Keratinocyte (primary cell): ENCODE data around the gene ECI2. TPM values are rescaled to one million over a fixed set of nuclear protein-coding genes. Genes with fewer than 3 reads are reported as not detected.

Experiments
- DNase-seq: peaks from one replicate; pipeline ENCODE4 v3.0.0-alpha.2; 2011; ENCODE audit warnings: low read depth, missing footprints, low spot score
- FAIRE-seq: peaks from 2 replicates; lab custom pipeline; 2011; peaks lifted over from hg19 to GRCh38; lab: Jason Lieb, UNC
- H2AFZ ChIP-seq: 2 replicates; pipeline ENCODE4 v1.6.0; 2012; ENCODE audit warnings: low read length, control low read depth, inconsistent platforms; ENCODE audit not compliant: control insufficient read depth
- H3K27ac ChIP-seq: 2 replicates; pipeline ENCODE4 v1.5.1; 2011; ENCODE audit warnings: low read length; ENCODE audit not compliant: control insufficient read depth, insufficient read depth
- H3K27me3 ChIP-seq: 3 replicates; pipeline ENCODE4 v1.6.0; 2011; ENCODE audit warnings: low read length; ENCODE audit not compliant: control insufficient read depth, insufficient read depth; ENCODE audit errors: extremely low read depth
- H3K36me3 ChIP-seq, 2 experiments: 2 replicates in 1 of 2; 3 replicates in 1 of 2; pipeline ENCODE4 v1.5.1; 2011; ENCODE audit warnings: low read length in 2 of 2, mild to moderate bottlenecking in 1 of 2; ENCODE audit not compliant: control insufficient read depth in 2 of 2, insufficient read depth in 2 of 2; ENCODE audit errors: extremely low read depth in 1 of 2
- H3K4me1 ChIP-seq: 3 replicates; pipeline ENCODE4 v1.5.1; 2011; ENCODE audit warnings: low read length; ENCODE audit not compliant: control insufficient read depth, insufficient read depth; ENCODE audit errors: extremely low read depth
- H3K4me2 ChIP-seq: 3 replicates; pipeline ENCODE4 v1.6.0; 2011; ENCODE audit warnings: low read depth, low read length; ENCODE audit not compliant: control insufficient read depth, insufficient read depth; ENCODE audit errors: extremely low read depth
- H3K4me3 ChIP-seq, 3 experiments: fragments of 200-600 bp in 1 of 3; sonication (generic) in 1 of 3; 2 replicates in 2 of 3; 3 replicates in 1 of 3; pipeline ENCODE4 v1.5.1; 2011 to 2016; ENCODE audit warnings: low read length in 3 of 3, mild to moderate bottlenecking in 3 of 3, control low read depth in 2 of 3, inconsistent platforms in 1 of 3, low read depth in 1 of 3, mixed read lengths in 1 of 3, mixed run types in 1 of 3, moderate library complexity in 1 of 3; ENCODE audit not compliant: control insufficient read depth in 2 of 3, insufficient read depth in 2 of 3; ENCODE audit errors: extremely low read depth in 1 of 3
- H3K79me2 ChIP-seq: 2 replicates; pipeline ENCODE4 v1.6.0; 2012; ENCODE audit warnings: low read length; ENCODE audit not compliant: control insufficient read depth, insufficient read depth
- H3K9ac ChIP-seq: 3 replicates; pipeline ENCODE4 v1.6.0; 2011; ENCODE audit warnings: low read length; ENCODE audit not compliant: control insufficient read depth, insufficient read depth; ENCODE audit errors: extremely low read depth
- H3K9me1 ChIP-seq: 3 replicates; pipeline ENCODE4 v1.6.0; 2011; ENCODE audit warnings: low read length; ENCODE audit not compliant: control insufficient read depth, insufficient read depth; ENCODE audit errors: extremely low read depth
- H3K9me3 ChIP-seq: 2 replicates; pipeline ENCODE4 v1.5.1; 2012; ENCODE audit warnings: low read depth, low read length; ENCODE audit not compliant: control insufficient read depth
- H4K20me1 ChIP-seq: 3 replicates; pipeline ENCODE4 v1.6.0; 2011; ENCODE audit warnings: low read length; ENCODE audit not compliant: control insufficient read depth, insufficient read depth; ENCODE audit errors: extremely low read depth
- CTCF ChIP-seq, 3 experiments: IDR thresholded peaks in 1 of 3; conservative IDR thresholded peaks in 1 of 3; optimal IDR thresholded peaks in 1 of 3; 2 replicates in 2 of 3; 3 replicates in 1 of 3; pipeline versions ENCODE3 to v1.5.1; 2011; ENCODE audit warnings: low read length in 3 of 3, mild to moderate bottlenecking in 3 of 3, moderate library complexity in 2 of 3, control low read depth in 1 of 3, inconsistent platforms in 1 of 3; ENCODE audit not compliant: insufficient read depth in 2 of 3; ENCODE audit errors: extremely low read depth in 1 of 3
- EZH2 ChIP-seq: IDR thresholded peaks from one replicate; pipeline ENCODE4 v1.6.1; 2012; ENCODE audit warnings: inconsistent platforms, mild to moderate bottlenecking, low read length, moderate library complexity
- dilution Hi-C: fragments of 300-500 bp; cut with MboI; formaldehyde crosslinking; loops from one replicate; pipeline ENCODE4 v1.7.0; 2020; ENCODE audit warnings: low sequenced_read_pairs; ENCODE audit not compliant: extremely low pct_ligation_motif_present
- polyA plus RNA-seq, 5 experiments: library from polyadenylated mRNA; depleted of rRNA in 3 of 5; stranded (reverse) in 3 of 5; stranded (forward) in 1 of 5; unstranded in 1 of 5; fragments of >200 nt; gene quantifications; 1 replicate in 1 of 5; 2 replicates in 3 of 5; 3 replicates in 1 of 5; pipeline versions ENCODE4 v1.2.1 to v1.2.3, GENCODE V29; 2011 to 2012; ENCODE audit warnings: missing spikeins in 2 of 5, low read depth in 1 of 5, low replicate concordance in 1 of 5

Gene ECI2
- polyA plus RNA-seq, 1 donor (not counting 4 experiments of a cell fraction or from before 2014, with no cell fraction given), result 41.6 TPM

DNA sequence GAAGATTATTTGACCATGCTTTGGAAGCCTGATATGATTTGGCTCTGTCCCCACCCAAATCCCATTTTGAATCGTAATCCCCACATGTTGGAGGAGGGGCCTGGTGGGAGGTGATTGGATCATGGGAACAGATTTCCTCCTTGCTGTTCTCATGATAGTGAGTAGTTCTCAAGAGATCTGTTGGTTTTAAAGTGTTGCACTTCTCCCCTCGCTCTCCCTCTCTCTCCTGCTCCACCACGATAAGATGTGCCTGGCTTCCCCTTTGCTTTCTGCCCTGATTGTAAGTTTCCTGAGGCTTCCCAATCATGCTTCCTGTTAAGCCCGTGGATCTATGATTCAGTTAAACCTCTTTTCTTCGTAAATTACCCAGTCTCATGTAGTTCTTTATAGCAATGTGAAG is 34.7 kb downstream of the ECI2 start:
- H3K4me1 ChIP-seq, result peaks cover 6% of the 10 kb centered on the region
- dilution Hi-C loops, result no loop called here
- no peak overlapping the region for H2AFZ ChIP-seq
- H3K27ac ChIP-seq, result no peak overlapping the region
- TF ChIP-seq CTCF (optimal IDR thresholded peaks at IDR 0.05 in 1 of 3, IDR thresholded peaks at IDR 0.05 in 1 of 3, conservative IDR thresholded peaks at IDR 0.05 in 1 of 3; ENCODE audit: extremely low read depth in 1 of 3, insufficient read depth in 2 of 3, low read length in 3 of 3) (no peak), EZH2 (no peak)
- DNase-seq, result no peak
- H3K27me3 ChIP-seq, result no peaks in the 10 kb centered on the region
- H3K79me2 ChIP-seq, result no peaks in the 10 kb centered on the region
- no peak overlapping the region for H3K4me2 ChIP-seq
- H3K9me3 ChIP-seq, result no peaks in the 10 kb centered on the region
- no peak for FAIRE-seq
- no peak overlapping the region for H3K9ac ChIP-seq
- H3K36me3 ChIP-seq, result no peaks in the 10 kb centered on the region
- no peak overlapping the region for H3K4me3 ChIP-seq
- H3K9me1 ChIP-seq, result no peaks in the 10 kb centered on the region
- no peaks in the 10 kb centered on the region for H4K20me1 ChIP-seq

DNA sequence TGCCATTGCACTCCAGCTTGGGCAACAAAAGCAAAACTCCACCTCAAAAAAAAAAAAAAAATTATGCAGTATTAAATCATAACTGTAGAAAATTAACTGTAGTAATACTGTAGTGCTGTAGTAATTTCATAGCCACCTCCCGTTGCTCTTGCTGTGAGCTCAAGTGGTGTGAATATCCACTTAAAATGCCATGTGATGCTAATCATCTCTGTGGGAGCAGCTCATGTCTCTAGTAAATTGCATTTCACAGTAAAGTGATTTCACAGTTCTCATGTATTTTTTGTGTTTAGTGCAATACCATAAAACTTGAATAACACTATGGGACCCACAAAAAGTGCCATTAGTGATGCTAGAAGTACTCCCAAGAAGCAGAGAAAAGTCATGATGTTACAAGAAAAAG is 42.1 kb downstream of the ECI2 start:
- no peak for FAIRE-seq
- no peak for TF ChIP-seq CTCF (optimal IDR thresholded peaks at IDR 0.05 in 1 of 3, IDR thresholded peaks at IDR 0.05 in 1 of 3, conservative IDR thresholded peaks at IDR 0.05 in 1 of 3; ENCODE audit: extremely low read depth in 1 of 3, insufficient read depth in 2 of 3, low read length in 3 of 3)
- TF ChIP-seq EZH2, result no peak
- dilution Hi-C loops, result no loop called here

More for the DNA sequence above, 42.1 kb downstream of the ECI2 start:
- H3K27ac ChIP-seq, result no peak overlapping the region
- H3K4me3 ChIP-seq, result no peak overlapping the region
- H3K9me1 ChIP-seq, result no peaks in the 10 kb centered on the region
- no peak for DNase-seq
- no peaks in the 10 kb centered on the region for H4K20me1 ChIP-seq
- H3K4me2 ChIP-seq, result no peak overlapping the region
- H3K9me3 ChIP-seq, result no peaks in the 10 kb centered on the region
- no peak overlapping the region for H2AFZ ChIP-seq
- H3K79me2 ChIP-seq, result no peaks in the 10 kb centered on the region
- H3K9ac ChIP-seq, result no peak overlapping the region
- H3K36me3 ChIP-seq, result no peaks in the 10 kb centered on the region
- H3K27me3 ChIP-seq, result no peaks in the 10 kb centered on the region
- no peaks in the 10 kb centered on the region for H3K4me1 ChIP-seq
